ENCODE results near the gene SULT4A1. TPM values are rescaled to one million over a fixed set of nuclear protein-coding genes. Genes with fewer than 3 reads are reported as not detected.

Gene SULT4A1
- polyA plus RNA-seq, 1 of the 3 experiments (the other 2 are of a cell fraction), result 3.9 TPM

DNA sequence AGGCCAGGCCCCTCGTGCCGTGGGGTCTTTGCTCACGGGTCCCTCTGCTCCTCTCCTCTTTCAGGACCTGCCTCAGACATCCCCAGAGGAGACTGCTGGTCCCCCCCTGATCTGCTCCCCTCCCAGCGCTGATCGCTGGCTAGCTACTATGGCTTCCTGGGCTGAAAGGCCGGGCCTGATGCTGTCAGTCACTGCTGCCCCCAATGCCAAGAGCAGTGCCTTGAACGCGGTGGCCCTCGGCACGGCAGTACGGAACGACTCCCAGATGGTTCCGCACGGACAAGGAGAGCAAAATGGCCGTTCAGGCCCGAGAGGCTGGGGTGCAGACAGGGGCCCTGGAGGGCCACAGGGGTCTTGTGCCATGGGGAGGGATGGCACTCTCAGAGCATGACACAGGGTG lies 21.5 kb downstream of the SULT4A1 start:
- Histone ChIP-seq H4K20me1 (ENCODE audit: insufficient read depth) (no peaks in the 10 kb centered on the region), H3K4me3 (ENCODE audit: low read depth in 2 of 2, low read length in 1 of 2) (no peak overlapping the region), H3K27me3 (ENCODE audit: insufficient read depth) (no peaks in the 10 kb centered on the region), H3K27ac (ENCODE audit: low read depth in 2 of 2, low read length in 1 of 2) (no peak overlapping the region), H3F3A (replicated peaks; ENCODE audit: insufficient read depth) (no peaks in the 10 kb centered on the region), H3K4me1 (ENCODE audit: control insufficient read depth in 1 of 2, insufficient read depth in 2 of 2, low read depth in 1 of 2, low read length in 1 of 2) (peaks cover 0 to 22% of the 10 kb centered on the region in 2 experiments; a peak in 1 of 4 replicates), H3K36me3 (replicated peaks in 1 of 2; ENCODE audit: control insufficient read depth in 1 of 2, insufficient read depth in 2 of 2, low read length in 1 of 2) (no peaks in the 10 kb centered on the region), H3K4me2 (no peak overlapping the region), H3K9me2 (no peaks in the 10 kb centered on the region), H3K9ac (no peak overlapping the region), H3K79me2 (ENCODE audit: insufficient read depth) (no peaks in the 10 kb centered on the region), H2AFZ (ENCODE audit: low read depth) (no peak overlapping the region), H3K9me3 (no peaks in the 10 kb centered on the region)
- POLR2A ChIA-PET, result no interaction called here
- TF ChIP-seq RFX5 (IDR thresholded peaks at IDR 0.05; ENCODE audit: low read length) (no peak), CHD2 (IDR thresholded peaks at IDR 0.05; ENCODE audit: low read length, partially characterized antibody) (no peak), TCF12 (IDR thresholded peaks at IDR 0.05) (no peak), JUND (IDR thresholded peaks at IDR 0.05) (no peak), FOXJ3 (CRISPR knock-in tag; IDR thresholded peaks at IDR 0.05) (no peak)
- TF ChIP-seq, protein P1, sequence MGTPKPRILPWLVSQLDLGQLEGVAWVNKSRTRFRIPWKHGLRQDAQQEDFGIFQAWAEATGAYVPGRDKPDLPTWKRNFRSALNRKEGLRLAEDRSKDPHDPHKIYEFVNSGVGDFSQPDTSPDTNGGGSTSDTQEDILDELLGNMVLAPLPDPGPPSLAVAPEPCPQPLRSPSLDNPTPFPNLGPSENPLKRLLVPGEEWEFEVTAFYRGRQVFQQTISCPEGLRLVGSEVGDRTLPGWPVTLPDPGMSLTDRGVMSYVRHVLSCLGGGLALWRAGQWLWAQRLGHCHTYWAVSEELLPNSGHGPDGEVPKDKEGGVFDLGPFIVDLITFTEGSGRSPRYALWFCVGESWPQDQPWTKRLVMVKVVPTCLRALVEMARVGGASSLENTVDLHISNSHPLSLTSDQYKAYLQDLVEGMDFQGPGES (IDR thresholded peaks at IDR 0.05; ENCODE audit: low read depth, low read length), result no peak
- TF ChIP-seq, protein P2, sequence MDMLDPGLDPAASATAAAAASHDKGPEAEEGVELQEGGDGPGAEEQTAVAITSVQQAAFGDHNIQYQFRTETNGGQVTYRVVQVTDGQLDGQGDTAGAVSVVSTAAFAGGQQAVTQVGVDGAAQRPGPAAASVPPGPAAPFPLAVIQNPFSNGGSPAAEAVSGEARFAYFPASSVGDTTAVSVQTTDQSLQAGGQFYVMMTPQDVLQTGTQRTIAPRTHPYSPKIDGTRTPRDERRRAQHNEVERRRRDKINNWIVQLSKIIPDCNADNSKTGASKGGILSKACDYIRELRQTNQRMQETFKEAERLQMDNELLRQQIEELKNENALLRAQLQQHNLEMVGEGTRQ (IDR thresholded peaks at IDR 0.05; ENCODE audit: borderline replicate concordance, low read depth, low read length), result no peak
- whole genome bisulfite sequencing (ENCODE audit: low lambda C conversion rate), result 60% methylated on average over 1 of the region's 16 CpGs
- CTCF ChIA-PET, result interaction anchor here (0.6 to 0.8 kb wide), 2 partner anchors 44 to 49 kb away, joined by 3 read pairs; no protein-coding TSS in a partner anchor
- DNase-seq, result no peak

DNA sequence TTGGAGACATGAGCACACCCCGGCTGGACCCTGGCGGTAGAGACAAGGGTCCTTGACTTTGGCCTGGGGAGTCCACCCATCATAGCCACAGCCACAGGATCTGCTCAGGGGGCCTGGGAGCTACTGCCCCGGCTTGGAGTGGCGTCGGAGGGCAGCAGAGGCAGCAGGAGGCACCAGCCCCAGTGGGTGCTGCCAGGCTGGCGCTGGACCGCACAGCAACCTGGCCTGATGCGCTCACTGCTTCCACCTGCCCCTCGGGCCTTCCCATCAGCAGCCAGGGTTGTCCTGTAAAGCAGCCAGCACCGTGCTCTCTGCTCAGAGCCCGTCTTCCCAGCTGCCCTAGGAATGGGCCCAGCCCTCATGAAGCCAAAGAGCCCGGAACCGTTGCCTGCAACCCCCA lies 21.9 kb downstream of the SULT4A1 start:
- Histone ChIP-seq H4K20me1 (ENCODE audit: insufficient read depth) (no peaks in the 10 kb centered on the region), H3K4me1 (ENCODE audit: control insufficient read depth in 1 of 2, insufficient read depth in 2 of 2, low read depth in 1 of 2, low read length in 1 of 2) (peaks cover 0 to 22% of the 10 kb centered on the region in 2 experiments; a peak in 1 of 4 replicates), H3K9me3 (no peaks in the 10 kb centered on the region), H2AFZ (ENCODE audit: low read depth) (no peak overlapping the region), H3F3A (replicated peaks; ENCODE audit: insufficient read depth) (no peaks in the 10 kb centered on the region), H3K4me3 (ENCODE audit: low read depth in 2 of 2, low read length in 1 of 2) (no peak overlapping the region), H3K36me3 (replicated peaks in 1 of 2; ENCODE audit: control insufficient read depth in 1 of 2, insufficient read depth in 2 of 2, low read length in 1 of 2) (no peaks in the 10 kb centered on the region), H3K9me2 (no peaks in the 10 kb centered on the region), H3K27me3 (ENCODE audit: insufficient read depth) (no peaks in the 10 kb centered on the region), H3K9ac (no peak overlapping the region), H3K4me2 (no peak overlapping the region), H3K27ac (ENCODE audit: low read depth in 2 of 2, low read length in 1 of 2) (no peak overlapping the region), H3K79me2 (ENCODE audit: insufficient read depth) (no peaks in the 10 kb centered on the region)
- POLR2A ChIA-PET, result no interaction called here
- DNase-seq, result no peak
- WGBS (ENCODE audit: low lambda C conversion rate), result no CpG with 5 or more reads among the region's 13 CpGs
- CTCF ChIA-PET, result interaction anchor here (0.6 kb wide), 1 partner anchor 49 kb away, joined by 3 read pairs; no protein-coding TSS in a partner anchor
- TF ChIP-seq, protein P3, sequence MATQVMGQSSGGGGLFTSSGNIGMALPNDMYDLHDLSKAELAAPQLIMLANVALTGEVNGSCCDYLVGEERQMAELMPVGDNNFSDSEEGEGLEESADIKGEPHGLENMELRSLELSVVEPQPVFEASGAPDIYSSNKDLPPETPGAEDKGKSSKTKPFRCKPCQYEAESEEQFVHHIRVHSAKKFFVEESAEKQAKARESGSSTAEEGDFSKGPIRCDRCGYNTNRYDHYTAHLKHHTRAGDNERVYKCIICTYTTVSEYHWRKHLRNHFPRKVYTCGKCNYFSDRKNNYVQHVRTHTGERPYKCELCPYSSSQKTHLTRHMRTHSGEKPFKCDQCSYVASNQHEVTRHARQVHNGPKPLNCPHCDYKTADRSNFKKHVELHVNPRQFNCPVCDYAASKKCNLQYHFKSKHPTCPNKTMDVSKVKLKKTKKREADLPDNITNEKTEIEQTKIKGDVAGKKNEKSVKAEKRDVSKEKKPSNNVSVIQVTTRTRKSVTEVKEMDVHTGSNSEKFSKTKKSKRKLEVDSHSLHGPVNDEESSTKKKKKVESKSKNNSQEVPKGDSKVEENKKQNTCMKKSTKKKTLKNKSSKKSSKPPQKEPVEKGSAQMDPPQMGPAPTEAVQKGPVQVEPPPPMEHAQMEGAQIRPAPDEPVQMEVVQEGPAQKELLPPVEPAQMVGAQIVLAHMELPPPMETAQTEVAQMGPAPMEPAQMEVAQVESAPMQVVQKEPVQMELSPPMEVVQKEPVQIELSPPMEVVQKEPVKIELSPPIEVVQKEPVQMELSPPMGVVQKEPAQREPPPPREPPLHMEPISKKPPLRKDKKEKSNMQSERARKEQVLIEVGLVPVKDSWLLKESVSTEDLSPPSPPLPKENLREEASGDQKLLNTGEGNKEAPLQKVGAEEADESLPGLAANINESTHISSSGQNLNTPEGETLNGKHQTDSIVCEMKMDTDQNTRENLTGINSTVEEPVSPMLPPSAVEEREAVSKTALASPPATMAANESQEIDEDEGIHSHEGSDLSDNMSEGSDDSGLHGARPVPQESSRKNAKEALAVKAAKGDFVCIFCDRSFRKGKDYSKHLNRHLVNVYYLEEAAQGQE (IDR thresholded peaks at IDR 0.05; ENCODE audit: low read depth, low read length), result no peak
- TF ChIP-seq POLR2AphosphoS5 (IDR thresholded peaks at IDR 0.05; ENCODE audit: low read depth, low read length), result no peak
- no peak for TF ChIP-seq TAF1 (IDR thresholded peaks at IDR 0.05; ENCODE audit: borderline replicate concordance, low read depth, low read length)
- no peak for TF ChIP-seq JUND (IDR thresholded peaks at IDR 0.05)
- TF ChIP-seq RFX5 (IDR thresholded peaks at IDR 0.05; ENCODE audit: low read length), result no peak
- TF ChIP-seq EP300 (IDR thresholded peaks at IDR 0.05; ENCODE audit: borderline replicate concordance in 1 of 2, low read depth in 1 of 2, low read length in 1 of 2), result no peak
- no peak for TF ChIP-seq EZH2phosphoT487 (IDR thresholded peaks at IDR 0.05; ENCODE audit: borderline replicate concordance, low read depth)
- TF ChIP-seq RAD21 (IDR thresholded peaks at IDR 0.05; ENCODE audit: low read length), result no peak
- TF ChIP-seq, protein P4, sequence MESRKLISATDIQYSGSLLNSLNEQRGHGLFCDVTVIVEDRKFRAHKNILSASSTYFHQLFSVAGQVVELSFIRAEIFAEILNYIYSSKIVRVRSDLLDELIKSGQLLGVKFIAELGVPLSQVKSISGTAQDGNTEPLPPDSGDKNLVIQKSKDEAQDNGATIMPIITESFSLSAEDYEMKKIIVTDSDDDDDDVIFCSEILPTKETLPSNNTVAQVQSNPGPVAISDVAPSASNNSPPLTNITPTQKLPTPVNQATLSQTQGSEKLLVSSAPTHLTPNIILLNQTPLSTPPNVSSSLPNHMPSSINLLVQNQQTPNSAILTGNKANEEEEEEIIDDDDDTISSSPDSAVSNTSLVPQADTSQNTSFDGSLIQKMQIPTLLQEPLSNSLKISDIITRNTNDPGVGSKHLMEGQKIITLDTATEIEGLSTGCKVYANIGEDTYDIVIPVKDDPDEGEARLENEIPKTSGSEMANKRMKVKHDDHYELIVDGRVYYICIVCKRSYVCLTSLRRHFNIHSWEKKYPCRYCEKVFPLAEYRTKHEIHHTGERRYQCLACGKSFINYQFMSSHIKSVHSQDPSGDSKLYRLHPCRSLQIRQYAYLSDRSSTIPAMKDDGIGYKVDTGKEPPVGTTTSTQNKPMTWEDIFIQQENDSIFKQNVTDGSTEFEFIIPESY (IDR thresholded peaks at IDR 0.05; ENCODE audit: borderline replicate concordance, low read depth), result no peak
- TF ChIP-seq NFIC (IDR thresholded peaks at IDR 0.05; ENCODE audit: borderline replicate concordance), result no peak
- TF ChIP-seq, protein P5, sequence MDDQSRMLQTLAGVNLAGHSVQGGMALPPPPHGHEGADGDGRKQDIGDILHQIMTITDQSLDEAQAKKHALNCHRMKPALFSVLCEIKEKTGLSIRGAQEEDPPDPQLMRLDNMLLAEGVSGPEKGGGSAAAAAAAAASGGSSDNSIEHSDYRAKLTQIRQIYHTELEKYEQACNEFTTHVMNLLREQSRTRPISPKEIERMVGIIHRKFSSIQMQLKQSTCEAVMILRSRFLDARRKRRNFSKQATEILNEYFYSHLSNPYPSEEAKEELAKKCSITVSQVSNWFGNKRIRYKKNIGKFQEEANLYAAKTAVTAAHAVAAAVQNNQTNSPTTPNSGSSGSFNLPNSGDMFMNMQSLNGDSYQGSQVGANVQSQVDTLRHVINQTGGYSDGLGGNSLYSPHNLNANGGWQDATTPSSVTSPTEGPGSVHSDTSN (IDR thresholded peaks at IDR 0.05), result no peak
- TF ChIP-seq, protein P6, sequence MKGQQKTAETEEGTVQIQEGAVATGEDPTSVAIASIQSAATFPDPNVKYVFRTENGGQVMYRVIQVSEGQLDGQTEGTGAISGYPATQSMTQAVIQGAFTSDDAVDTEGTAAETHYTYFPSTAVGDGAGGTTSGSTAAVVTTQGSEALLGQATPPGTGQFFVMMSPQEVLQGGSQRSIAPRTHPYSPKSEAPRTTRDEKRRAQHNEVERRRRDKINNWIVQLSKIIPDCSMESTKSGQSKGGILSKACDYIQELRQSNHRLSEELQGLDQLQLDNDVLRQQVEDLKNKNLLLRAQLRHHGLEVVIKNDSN (IDR thresholded peaks at IDR 0.05; ENCODE audit: borderline replicate concordance, low read depth), result no peak

Measured in SK-N-SH (cell line).